ENCODE measurements around the gene GRN.

DNA sequence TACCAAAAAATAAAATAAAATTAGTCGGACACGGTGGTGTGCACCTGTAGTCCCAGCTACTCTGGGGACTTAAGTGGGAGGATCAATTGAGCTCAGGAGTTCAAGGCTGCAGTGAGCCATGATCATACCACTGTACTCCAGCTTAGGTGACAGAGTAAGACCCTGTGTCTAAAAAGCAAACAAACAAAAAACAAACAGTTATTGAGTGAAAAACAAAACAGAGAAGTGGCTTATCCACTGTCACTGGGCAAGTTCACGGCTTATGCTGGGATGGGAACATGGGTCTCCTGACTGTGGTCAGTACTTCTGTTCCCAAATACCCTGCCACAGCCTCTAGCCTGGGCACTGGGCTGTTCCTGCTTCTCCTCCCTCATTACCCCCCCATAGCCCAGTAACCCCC lies 9.5 kb upstream of the GRN start:
- TF ChIP-seq POLR2A (IDR thresholded peaks at IDR 0.05) (no peak), CTCF (IDR thresholded peaks at IDR 0.05) (no peak), EP300 (IDR thresholded peaks at IDR 0.05; ENCODE audit: low read depth) (no peak), POLR2AphosphoS5 (IDR thresholded peaks at IDR 0.05) (no peak)
